Ovary (tissue), 9 donors: ENCODE measurements around the gene LGALS3. TPM values are rescaled to one million over a fixed set of nuclear protein-coding genes. Genes with fewer than 3 reads are reported as not detected.

Experiments
- DNase-seq, 5 donors: peaks; one replicate each; pipeline ENCODE4 v3.0.0-alpha.2; 2019 to 2020
- H3K27ac ChIP-seq, 2 donors: fragments of 200-600 bp; one replicate each; pipeline versions ENCODE4 v1.5.1 to v1.8.0; 2019 to 2022
- H3K27me3 ChIP-seq: fragments of 200-600 bp; one replicate; pipeline ENCODE4 v1.8.0; 2022
- H3K36me3 ChIP-seq: fragments of 200-600 bp; sonication (generic); one replicate; pipeline ENCODE4 v1.5.1; 2019
- H3K4me1 ChIP-seq: one replicate; pipeline ENCODE4 v1.8.1; 2013; ENCODE audit warnings: mild to moderate bottlenecking, moderate library complexity; ENCODE audit not compliant: insufficient read depth
- H3K4me3 ChIP-seq: fragments of 200-600 bp; sonication (generic); one replicate; pipeline ENCODE4 v1.5.1; 2017
- H3K9me3 ChIP-seq, 2 donors: fragments of 200-600 bp in 1 of 2; sonication (generic) in 1 of 2; one replicate each; pipeline versions ENCODE4 v1.5.1 to v1.8.1; 2013 to 2019; ENCODE audit warnings: mild to moderate bottlenecking in 1 of 2, moderate library complexity in 1 of 2
- EP300 ChIP-seq: sonication (generic); formaldehyde crosslinking; IDR thresholded peaks from one replicate; pipeline ENCODE4 v1.6.1; 2017; ENCODE audit warnings: antibody characterized with exemption
- POLR2A ChIP-seq: fragments of 450-650 bp; IDR thresholded peaks from one replicate; pipeline ENCODE4 v1.6.1; 2017; ENCODE audit warnings: antibody characterized with exemption, mild to moderate bottlenecking, moderate library complexity
- WGBS, 3 donors: extraction: QIAGEN DNeasy Blood & Tissue Kit in 1 of 3; methylation state at CpG; one replicate each; pipeline versions ENCODE4 v1.1.5 to v1.1.7; 2013 to 2017; 5-methylcytosine and 5-hydroxymethylcytosine counted together
- intact Hi-C, 4 donors: fragments of 100-400 bp; cut with DNase I; formaldehyde crosslinking; loops; one replicate each; pipeline versions ENCODE4 v1.11.0 to v1.15.1; 2022 to 2023
- polyA plus RNA-seq, 2 donors: library from polyadenylated mRNA; stranded (reverse); fragments of 200-250 nt in 1 of 2; fragments of 350-450 nt in 1 of 2; fragmentation: Illumina TruSeq in 1 of 2; extraction: RNeasy Lipid Tissue Mini Kit (QIAGEN cat#74804) in 1 of 2; gene quantifications; one replicate each; pipeline ENCODE4 v1.2.3, GENCODE V29; 2013 to 2014
- total RNA-seq, 7 donors: library from RNA; depleted of rRNA in 2 of 7; stranded (reverse); fragments of >200 nt in 2 of 7; fragmentation: NEBNext Ultra II Directional in 3 of 7; extraction: Animal tissue kit (Norgen Biotek cat#: 25700) in 3 of 7; gene quantifications; one replicate each; pipeline versions ENCODE4 v1.1.0 to v1.2.4, GENCODE V29; 2016 to 2023
- TF ChIP-seq, protein P1 (sequence below), 3 donors: fragments of 450-650 bp in 2 of 3; fragments of 200-600 bp in 1 of 3; IDR thresholded peaks; one replicate each; pipeline versions ENCODE4 v1.5.1 to v1.8.0; 2016 to 2022; ENCODE audit warnings: antibody characterized with exemption in 3 of 3, mild to moderate bottlenecking in 1 of 3
- donor health status: DM: no; HTN: no; CAD: no; lungs with moderate emphysema.
- donor health status: DM: no; HTN: no; CAD: no.
- donor health status: Bipolar disorder and iron deficiency.
- donor health status: DM: yes; HTN: yes; CAD: no.
- donor health status: DM: no; HTN: no; CAD: no.
- donor health status: DM: yes; HTN: yes; CAD: no.

Gene LGALS3
- total and polyA plus RNA-seq, 9 donors, result 227 to 516 (median 259) TPM

DNA sequence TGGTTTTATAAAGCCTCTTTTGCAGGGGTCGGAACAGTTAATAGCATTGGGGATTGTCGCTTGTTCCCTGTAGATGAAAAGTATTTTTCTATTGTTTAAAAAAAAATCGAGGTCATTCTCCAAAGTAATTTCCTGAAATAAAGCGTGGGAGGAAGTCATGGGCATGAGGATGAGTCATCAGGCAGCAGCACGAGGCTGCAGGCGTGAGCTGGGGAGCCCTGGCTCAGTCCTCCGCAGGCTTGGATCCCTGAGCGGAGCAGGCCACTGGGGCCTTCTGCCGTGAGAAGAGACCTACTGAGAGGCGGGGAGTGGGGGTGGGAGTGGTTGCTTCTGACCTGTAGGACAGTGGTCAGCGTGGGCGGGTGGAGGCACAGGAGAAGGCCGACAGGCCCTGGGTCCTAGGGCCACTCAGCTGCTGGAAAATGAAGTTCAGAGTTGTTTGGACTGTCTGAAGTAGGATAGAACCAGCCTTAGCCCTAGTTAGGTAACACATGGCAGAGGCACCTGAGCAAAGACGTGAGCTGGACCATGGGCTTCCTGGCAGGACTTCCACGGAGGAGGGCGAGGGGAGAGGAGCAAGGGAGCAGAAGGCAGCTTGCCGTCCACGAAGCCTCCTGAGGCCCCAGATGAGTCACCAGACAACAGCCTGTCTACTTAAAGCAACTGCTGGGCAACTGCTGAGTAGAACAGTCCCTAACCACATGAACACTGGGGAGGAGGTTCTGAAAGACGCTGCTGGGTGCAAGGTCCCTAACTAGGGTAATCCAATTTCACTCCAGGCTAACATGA is 21.1 kb upstream of the LGALS3 start:
- peak overlapping the region; percentile 88 to 93 for H3K27ac ChIP-seq
- no peaks in the 10 kb centered on the region for H3K9me3 ChIP-seq
- 8 to 12% (median 11%) methylated on average over 19 of the region's 19 CpGs for WGBS, 3 donors
- no peaks in the 10 kb centered on the region for H3K36me3 ChIP-seq
- no peak overlapping the region for H3K4me3 ChIP-seq
- H3K27me3 ChIP-seq, result no peaks in the 10 kb centered on the region
- H3K4me1 ChIP-seq, result peaks cover 32% of the 10 kb centered on the region
- TF ChIP-seq POLR2A (peak; percentile 57), EP300 (peak; percentile 94)
- TF ChIP-seq, protein P1, sequence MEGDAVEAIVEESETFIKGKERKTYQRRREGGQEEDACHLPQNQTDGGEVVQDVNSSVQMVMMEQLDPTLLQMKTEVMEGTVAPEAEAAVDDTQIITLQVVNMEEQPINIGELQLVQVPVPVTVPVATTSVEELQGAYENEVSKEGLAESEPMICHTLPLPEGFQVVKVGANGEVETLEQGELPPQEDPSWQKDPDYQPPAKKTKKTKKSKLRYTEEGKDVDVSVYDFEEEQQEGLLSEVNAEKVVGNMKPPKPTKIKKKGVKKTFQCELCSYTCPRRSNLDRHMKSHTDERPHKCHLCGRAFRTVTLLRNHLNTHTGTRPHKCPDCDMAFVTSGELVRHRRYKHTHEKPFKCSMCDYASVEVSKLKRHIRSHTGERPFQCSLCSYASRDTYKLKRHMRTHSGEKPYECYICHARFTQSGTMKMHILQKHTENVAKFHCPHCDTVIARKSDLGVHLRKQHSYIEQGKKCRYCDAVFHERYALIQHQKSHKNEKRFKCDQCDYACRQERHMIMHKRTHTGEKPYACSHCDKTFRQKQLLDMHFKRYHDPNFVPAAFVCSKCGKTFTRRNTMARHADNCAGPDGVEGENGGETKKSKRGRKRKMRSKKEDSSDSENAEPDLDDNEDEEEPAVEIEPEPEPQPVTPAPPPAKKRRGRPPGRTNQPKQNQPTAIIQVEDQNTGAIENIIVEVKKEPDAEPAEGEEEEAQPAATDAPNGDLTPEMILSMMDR (IDR thresholded peaks at IDR 0.05), result no peak
- intact Hi-C loops, result loop anchor here in 1 of 4 donors (2.0 kb wide), 1 partner anchor 21 kb away; the partner anchor contains the start of gene LGALS3
- DNase-seq, result peak; percentile 91 to 94 (median 94)

DNA sequence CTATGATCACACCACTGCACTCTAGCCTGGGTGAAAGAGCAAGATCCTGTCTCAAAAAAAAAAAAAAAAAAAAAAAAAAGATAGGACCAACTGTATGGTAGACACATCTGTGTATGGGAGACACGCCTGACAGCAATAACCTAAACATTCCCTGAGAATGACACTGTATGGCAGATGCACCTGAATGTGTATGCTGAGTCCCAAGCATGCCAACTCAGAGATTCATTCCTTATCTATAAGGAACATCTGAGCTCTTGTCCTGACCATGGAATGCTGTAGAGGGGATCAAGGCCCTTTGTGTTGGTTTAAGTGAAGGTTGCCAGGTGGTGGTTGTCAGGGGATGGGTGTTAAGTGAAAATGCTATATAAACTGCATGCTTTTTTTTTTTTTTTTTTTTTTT is 19.2 kb upstream of the LGALS3 start:
- WGBS, 3 donors, result 93 to 100% (median 100%) methylated on average over 1 of the region's 1 CpG

DNA sequence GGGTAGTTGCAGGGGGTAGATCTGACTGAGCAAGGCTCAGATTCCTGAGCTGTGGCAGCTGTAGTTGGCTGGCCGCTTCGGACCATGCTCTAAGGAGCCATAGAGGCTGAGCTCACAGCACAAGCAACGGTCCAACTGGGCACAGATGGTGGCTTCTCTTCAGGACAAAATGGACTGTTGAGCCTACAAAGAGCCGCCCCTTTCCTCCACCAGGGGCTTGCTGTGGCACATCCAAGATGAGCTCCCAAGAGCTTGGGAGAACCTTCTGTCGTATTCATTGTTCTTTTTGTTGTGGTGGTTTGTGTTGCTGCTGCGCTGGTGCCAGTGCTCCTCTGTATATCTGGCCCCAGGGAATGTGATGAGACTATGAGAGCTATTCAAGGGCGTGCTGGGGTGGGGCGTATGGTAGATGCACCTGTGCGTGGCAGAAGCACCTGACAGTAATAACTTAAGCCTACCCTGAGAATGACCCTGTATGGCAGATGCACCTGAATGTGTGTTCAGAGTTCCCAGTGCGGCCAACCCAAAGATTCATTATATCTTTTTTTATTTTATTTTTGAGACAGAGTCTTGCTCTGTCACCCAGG is 17.8 kb upstream of the LGALS3 start:
- no peaks in the 10 kb centered on the region for H3K27me3 ChIP-seq
- no peaks in the 10 kb centered on the region for H3K9me3 ChIP-seq
- no peak for DNase-seq
- H3K27ac ChIP-seq, result no peak overlapping the region
- no peaks in the 10 kb centered on the region for H3K36me3 ChIP-seq
- 95 to 97% (median 96%) methylated on average over 10 of the region's 10 CpGs for WGBS, 3 donors
- no peak overlapping the region for H3K4me3 ChIP-seq
- intact Hi-C loops, result no loop called here
- TF ChIP-seq POLR2A, result no peak
- no peak for TF ChIP-seq EP300
- TF ChIP-seq, protein P1 (IDR thresholded peaks at IDR 0.05), result no peak
- peaks cover 16% of the 10 kb centered on the region for H3K4me1 ChIP-seq

More for the DNA sequence above, 19.2 kb upstream of the LGALS3 start:
- no peak for DNase-seq
- Histone ChIP-seq H3K27me3 (no peaks in the 10 kb centered on the region), H3K4me3 (no peak overlapping the region), H3K27ac (no peak overlapping the region), H3K36me3 (no peaks in the 10 kb centered on the region), H3K4me1 (peaks cover 19% of the 10 kb centered on the region), H3K9me3 (no peaks in the 10 kb centered on the region)
- intact Hi-C loops, result no loop called here
- no peak for TF ChIP-seq EP300
- TF ChIP-seq POLR2A, result no peak
- TF ChIP-seq, protein P1 (IDR thresholded peaks at IDR 0.05), result no peak

DNA sequence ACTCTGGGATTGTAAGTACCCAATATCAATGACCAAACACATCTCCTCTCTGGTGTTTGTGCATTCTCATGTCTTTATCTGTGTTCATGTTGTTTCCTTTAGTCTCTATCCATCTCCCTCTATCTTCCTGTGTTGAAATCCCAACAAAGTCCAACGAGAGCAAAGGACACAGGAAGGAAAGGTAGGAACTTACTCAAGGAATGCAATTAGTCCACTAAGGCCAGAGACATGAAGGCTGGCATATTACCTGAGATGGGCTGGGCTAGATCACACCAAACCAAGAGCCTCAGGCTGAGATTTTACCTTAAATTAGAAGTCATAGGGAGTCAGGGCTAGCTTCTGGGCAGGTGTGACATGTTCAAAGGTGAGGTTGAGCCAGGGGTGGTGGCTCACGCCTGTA is 14.3 kb upstream of the LGALS3 start:
- intact Hi-C loops, result no loop called here
- Histone ChIP-seq H3K27me3 (no peaks in the 10 kb centered on the region), H3K4me1 (peaks cover 7% of the 10 kb centered on the region), H3K9me3 (no peaks in the 10 kb centered on the region), H3K27ac (no peak overlapping the region), H3K4me3 (no peak overlapping the region), H3K36me3 (no peaks in the 10 kb centered on the region)
- no peak for DNase-seq
- WGBS, 3 donors, result 62 to 79% (median 77%) methylated on average over 2 of the region's 2 CpGs
- TF ChIP-seq, protein P1 (IDR thresholded peaks at IDR 0.05), result no peak
- no peak for TF ChIP-seq EP300
- no peak for TF ChIP-seq POLR2A
